ENCODE results near the gene KIF26B. TPM values are rescaled to one million over a fixed set of nuclear protein-coding genes. Genes with fewer than 3 reads are reported as not detected.

KIF26B gene
- polyA plus RNA-seq, 1 of the 3 experiments (the other 2 are of a cell fraction): 2.6 TPM

- no peak for TF ChIP-seq CTCF (IDR thresholded peaks at IDR 0.05)
- no peak for TF ChIP-seq RAD21 (IDR thresholded peaks at IDR 0.05; ENCODE audit: low read length)
Observed at GRCh38 chr1:245431706-245432105, 276.9 kb downstream of the KIF26B start (continued).

- TF ChIP-seq CHD2 (IDR thresholded peaks at IDR 0.05; ENCODE audit: low read length, partially characterized antibody): no peak
- no peak for TF ChIP-seq RCOR1 (IDR thresholded peaks at IDR 0.05; ENCODE audit: low read length)
- TF ChIP-seq USF1 (IDR thresholded peaks at IDR 0.05; ENCODE audit: borderline replicate concordance, low read depth): no peak
- no peak for TF ChIP-seq ELF1 (IDR thresholded peaks at IDR 0.05)
- no peak for TF ChIP-seq GATA2 (CRISPR knock-in tag; IDR thresholded peaks at IDR 0.05)
- no peak for TF ChIP-seq EZH2phosphoT487 (IDR thresholded peaks at IDR 0.05; ENCODE audit: borderline replicate concordance, low read depth)
- no peak for TF ChIP-seq IRF3 (IDR thresholded peaks at IDR 0.05; ENCODE audit: low read depth, low read length)
- no peak for TF ChIP-seq ZBTB33 (IDR thresholded peaks at IDR 0.05; ENCODE audit: borderline replicate concordance, low read depth)
- no peak for TF ChIP-seq POLR2AphosphoS5 (IDR thresholded peaks at IDR 0.05; ENCODE audit: low read depth, low read length)
- TF ChIP-seq RXRA (IDR thresholded peaks at IDR 0.05; ENCODE audit: borderline replicate concordance, low read depth): no peak
- no peak for TF ChIP-seq FOXJ3 (CRISPR knock-in tag; IDR thresholded peaks at IDR 0.05)
- Histone ChIP-seq H3F3A (replicated peaks; ENCODE audit: insufficient read depth) (no peaks in the 10 kb centered on the region), H3K27me3 (ENCODE audit: insufficient read depth) (no peaks in the 10 kb centered on the region), H3K4me1 (ENCODE audit: control insufficient read depth in 1 of 2, insufficient read depth in 2 of 2, low read depth in 1 of 2, low read length in 1 of 2) (peaks cover 0 to 7% of the 10 kb centered on the region in 2 experiments; a peak in 1 of 4 replicates), H3K36me3 (replicated peaks in 1 of 2; ENCODE audit: control insufficient read depth in 1 of 2, insufficient read depth in 2 of 2, low read length in 1 of 2) (peaks cover 0 to 5% of the 10 kb centered on the region in 2 experiments), H3K27ac (ENCODE audit: low read depth in 2 of 2, low read length in 1 of 2) (no peak overlapping the region), H3K4me2 (no peak overlapping the region), H2AFZ (ENCODE audit: low read depth) (no peak overlapping the region), H3K4me3 (ENCODE audit: low read depth in 2 of 2, low read length in 1 of 2) (no peak overlapping the region), H3K9ac (no peak overlapping the region), H4K20me1 (ENCODE audit: insufficient read depth) (no peaks in the 10 kb centered on the region), H3K9me2 (no peaks in the 10 kb centered on the region), H3K9me3 (no peaks in the 10 kb centered on the region), H3K79me2 (ENCODE audit: insufficient read depth) (no peaks in the 10 kb centered on the region)
- ChIA-PET POLR2A (no interaction called here), CTCF (no interaction called here)
- no peak for DNase-seq
- WGBS (ENCODE audit: low lambda C conversion rate): 75% methylated on average over 9 of the region's 9 CpGs
Observed at GRCh38 chr1:245432228-245432875, 277.6 kb downstream of the KIF26B start.

Measured in SK-N-SH (cell line).